NCI-H226 (cell line): ENCODE data around the gene RPL13.

Experiments used
- DNase-seq: peaks from one replicate; pipeline ENCODE4 v3.0.0-alpha.2; 2015

RPL13 gene

GRCh38 chr16:89545044-89545830, 15.2 kb upstream of the RPL13 start:
- DNase-seq, result no peak

DNA sequence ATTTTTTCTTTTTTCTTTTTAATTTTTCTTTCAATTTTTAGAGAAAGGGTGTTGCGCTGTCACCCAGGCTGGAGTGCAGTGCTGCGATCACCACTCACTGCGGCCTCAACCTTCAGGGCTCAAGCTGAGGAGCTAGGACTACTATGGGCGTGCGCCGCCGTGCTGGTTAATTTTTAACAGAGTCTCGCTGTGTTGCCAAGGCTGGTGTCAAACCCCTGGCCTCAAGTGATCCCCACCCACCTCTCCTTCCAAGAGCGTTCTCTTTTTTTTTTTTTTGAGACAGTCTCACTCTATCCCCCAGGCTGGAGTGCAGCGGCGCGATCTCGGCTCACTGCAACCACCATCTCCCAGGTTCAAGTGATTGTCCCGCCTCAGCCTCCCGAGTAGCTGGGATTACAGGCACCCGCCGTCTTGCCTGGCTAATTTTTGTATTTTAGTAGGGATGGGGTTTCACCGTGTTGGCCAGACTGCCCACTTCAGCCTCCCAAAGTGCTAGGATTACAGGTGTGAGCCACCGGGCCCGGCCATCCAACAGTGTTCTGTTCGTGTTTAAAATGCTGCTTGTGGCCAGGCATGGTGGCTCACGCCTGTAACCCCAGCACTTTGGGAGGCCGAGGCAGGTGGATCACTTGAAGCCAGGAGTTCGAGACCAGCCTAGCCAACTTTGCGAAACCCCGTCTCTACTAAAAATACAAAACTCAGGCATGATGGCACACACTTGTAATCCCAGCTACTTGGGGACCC, 14.5 kb upstream of the RPL13 start:
- no peak for DNase-seq

DNA sequence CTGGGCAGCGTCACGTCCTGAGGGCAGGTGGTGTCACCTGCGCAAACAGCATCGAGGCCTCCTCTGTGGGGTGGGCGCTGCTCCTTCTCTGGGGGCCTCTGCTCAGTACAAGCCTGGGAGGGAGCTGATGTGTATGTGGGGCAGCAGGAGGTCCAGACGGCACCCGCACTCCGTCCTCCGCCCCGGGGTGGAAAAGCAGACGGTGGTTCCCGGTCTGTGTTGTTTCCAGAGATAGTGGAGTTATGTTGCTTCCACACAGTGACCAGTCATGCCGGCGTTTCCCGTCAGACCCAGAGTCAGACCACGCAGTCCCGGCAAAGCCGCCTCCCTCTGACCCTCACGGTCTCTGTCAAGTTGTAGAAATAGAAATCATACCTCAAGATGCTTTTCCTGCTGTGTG, 13.7 kb upstream of the RPL13 start:
- DNase-seq, result no peak

DNA sequence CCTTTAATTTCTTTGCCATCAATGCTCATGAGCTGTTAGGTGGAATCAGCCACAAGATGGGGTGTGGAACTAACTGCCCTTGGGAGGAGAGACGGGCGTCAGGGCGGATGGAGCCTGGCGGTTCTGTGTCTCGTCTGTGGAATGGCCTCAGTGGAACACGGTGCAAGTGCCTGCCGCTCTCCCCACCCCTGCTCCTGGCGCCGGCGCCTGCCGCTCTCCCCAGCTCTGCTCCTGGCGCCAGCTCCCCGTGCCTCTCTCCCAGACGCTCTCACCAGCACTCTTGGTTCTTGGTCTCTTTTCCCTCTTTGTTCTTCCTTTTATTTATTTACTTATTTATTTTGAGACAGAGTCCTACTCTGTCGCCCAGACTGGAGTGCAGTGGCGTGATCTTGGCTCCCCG, 13.2 kb upstream of the RPL13 start:
- no peak for DNase-seq

DNA sequence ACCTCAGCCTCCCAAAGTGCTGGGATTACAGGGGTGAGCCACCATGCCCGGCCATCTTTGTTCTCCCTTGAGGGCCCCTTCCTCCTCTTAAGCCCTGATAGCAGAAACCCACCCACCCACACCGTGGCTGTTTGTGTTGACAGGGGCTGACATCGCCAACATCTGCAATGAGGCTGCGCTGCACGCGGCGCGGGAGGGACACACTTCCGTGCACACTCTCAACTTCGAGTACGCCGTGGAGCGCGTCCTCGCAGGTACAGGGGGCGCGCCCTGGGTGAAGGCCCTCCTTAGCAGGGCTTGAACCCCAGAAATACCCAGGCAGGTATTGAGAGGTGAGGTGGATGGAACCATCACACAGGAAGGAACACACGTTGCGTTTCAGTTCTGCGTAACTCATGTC, 12.6 kb upstream of the RPL13 start:
- no peak for DNase-seq

- no peak for DNase-seq
Observed at GRCh38 chr16:89548344-89549006, 12.0 kb upstream of the RPL13 start.

DNA sequence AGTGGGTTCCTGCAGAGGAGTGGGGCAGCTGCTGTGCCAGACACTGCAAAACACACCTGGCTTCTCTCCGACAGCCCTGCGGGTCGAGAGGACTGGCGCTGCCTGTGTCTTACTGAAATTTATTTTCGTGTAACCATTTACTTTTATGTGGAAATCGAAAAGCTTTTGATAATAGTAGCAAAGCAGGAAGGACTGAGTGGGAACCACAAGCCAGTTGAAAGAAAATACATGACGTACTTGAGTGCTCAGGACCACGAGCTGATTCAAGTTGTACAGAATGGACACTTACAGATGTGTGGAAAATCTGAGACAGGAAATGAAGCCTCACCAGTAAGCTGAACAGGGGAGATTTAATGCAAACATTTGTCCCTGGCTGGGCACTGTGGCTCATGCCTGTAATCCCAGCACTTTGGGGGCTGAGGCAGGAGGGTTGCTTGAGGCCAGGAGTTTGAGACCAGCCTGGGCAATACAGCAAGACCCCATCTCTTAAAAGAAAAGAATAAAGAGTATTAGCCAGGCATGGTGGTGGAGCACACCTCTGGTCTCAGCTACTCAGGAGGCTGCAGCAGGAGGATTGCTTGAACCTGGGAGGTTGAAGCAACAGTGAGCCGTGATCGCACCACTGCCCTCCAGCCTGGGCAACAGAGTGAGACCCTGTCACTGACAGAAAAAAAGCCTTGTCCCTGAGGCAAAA, 11.3 kb upstream of the RPL13 start:
- no peak for DNase-seq

GRCh38 chr16:89550421-89551007, 10.0 kb upstream of the RPL13 start:
- no peak for DNase-seq

- no peak for DNase-seq
Observed at GRCh38 chr16:89552329-89552728, 8.2 kb upstream of the RPL13 start.

DNA sequence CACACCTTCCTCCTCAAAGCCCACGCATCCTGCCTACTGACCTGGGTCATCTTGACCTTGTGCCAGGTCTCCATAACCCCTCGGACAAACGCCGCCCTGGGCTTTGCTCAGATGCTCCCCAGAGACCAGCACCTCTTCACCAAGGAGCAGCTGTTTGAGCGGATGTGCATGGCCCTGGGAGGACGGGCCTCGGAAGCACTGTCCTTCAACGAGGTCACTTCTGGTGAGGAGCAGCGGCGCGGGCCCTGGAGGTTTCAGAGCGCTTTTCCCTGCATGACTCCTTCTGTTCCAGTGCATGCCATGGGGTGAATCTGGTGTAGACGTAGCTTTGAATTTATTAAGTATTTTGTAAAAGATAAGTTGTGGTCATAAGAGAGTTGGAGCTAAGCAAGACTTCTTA, 7.6 kb upstream of the RPL13 start:
- DNase-seq, result no peak

DNA sequence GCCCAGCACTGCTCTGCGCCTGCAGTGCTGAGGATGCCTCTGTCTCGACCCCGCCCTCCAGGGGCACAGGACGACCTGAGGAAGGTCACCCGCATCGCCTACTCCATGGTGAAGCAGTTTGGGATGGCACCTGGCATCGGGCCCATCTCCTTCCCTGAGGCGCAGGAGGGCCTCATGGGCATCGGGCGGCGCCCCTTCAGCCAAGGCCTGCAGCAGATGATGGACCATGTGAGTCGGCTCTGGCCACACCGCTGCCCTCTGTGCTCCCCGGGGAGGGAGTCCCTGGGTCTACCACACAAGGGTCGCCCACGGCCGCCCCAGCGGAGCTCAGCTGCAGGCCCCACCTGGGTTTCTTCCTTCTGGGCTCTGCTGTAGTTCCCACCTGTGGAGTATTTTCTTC, 6.7 kb upstream of the RPL13 start:
- no peak for DNase-seq

DNA sequence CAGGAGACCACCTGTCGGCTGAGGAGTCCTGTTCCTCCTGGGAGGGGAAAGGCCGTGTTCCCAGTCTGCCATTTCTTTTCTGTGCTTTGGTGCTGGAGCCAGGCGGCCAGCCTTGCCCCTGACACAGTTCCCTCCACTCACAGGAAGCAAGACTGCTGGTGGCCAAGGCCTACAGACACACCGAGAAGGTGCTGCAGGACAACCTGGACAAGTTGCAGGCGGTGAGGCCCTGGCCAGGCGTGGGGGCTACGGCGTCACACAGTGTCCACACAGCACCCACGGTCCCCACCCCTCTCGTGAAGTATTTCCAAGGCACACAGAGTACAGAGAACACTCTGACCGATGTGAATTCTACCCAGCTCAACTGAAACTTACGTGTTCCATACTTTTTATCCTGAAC, 6.1 kb upstream of the RPL13 start:
- DNase-seq, result no peak

GRCh38 chr16:89555265-89555664, 5.2 kb upstream of the RPL13 start:
- no peak for DNase-seq

- no peak for DNase-seq
Observed at GRCh38 chr16:89555780-89556179, 4.7 kb upstream of the RPL13 start.

DNA sequence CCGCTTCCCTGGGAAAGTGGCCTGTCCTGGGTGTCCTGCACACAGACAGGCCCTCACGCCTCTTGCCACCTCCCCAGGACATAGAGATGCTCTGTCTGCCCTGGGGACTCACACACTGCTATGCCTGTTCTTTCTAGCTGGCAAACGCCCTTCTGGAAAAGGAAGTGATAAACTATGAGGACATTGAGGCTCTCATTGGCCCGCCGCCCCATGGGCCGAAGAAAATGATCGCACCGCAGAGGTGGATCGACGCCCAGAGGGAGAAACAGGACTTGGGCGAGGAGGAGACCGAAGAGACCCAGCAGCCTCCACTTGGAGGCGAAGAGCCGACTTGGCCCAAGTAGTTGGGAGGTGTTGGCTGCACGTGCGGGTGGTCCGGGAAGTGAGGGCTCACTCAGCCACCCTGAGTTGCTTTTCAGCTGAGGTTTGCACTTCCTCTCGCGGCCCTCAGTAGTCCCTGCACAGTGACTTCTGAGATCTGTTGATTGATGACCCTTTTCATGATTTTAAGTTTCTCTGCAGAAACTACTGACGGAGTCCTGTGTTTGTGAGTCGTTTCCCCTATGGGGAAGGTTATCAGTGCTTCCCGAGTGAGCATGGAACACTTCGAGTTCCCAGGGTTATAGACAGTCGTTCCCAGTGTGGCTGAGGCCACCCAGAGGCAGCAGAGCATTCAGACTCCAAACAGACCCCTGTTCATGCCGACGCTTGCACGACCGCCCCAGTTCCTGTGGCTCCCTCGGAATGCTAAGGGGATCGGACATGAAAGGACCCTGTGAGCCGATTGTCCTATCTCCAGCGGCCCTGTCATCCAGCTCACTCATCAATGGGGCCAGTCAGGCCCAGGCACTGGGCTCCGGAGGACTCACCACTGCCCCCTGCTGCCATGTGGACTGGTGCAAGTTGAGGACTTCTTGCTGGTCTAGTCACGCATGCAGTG, 3.5 kb upstream of the RPL13 start:
- DNase-seq, result peak; percentile 38

- DNase-seq, result no peak
Observed at GRCh38 chr16:89557690-89558490, 2.6 kb upstream of the RPL13 start.

GRCh38 chr16:89561142-89561883, 831 bp downstream of the RPL13 start:
- no peak for DNase-seq

GRCh38 chr16:89561884-89562599, 1.6 kb downstream of the RPL13 start:
- DNase-seq, result no peak

GRCh38 chr16:89562939-89563338, 2.5 kb downstream of the RPL13 start:
- no peak for DNase-seq
